ENCODE results near the gene PDPR.

GRCh38 chr16:70158261-70158939 lies 44.3 kb downstream of the PDPR start:
- TF ChIP-seq CTCF (IDR thresholded peaks at IDR 0.05; ENCODE audit: extremely low read depth in 1 of 2, insufficient read depth in 1 of 2, low read depth in 1 of 2, low read length in 2 of 2) = peak in 1 of 2 donors; percentile 2
- no peak for TF ChIP-seq MAX (IDR thresholded peaks at IDR 0.05; ENCODE audit: insufficient read depth, insufficient read length)
